Measurements from ENCODE around the gene METTL8. TPM values are rescaled to one million over a fixed set of nuclear protein-coding genes. Genes with fewer than 3 reads are reported as not detected.

METTL8 gene
- polyA plus RNA-seq, 2 of the 4 experiments (the other 2 are of a cell fraction) = 21.8 to 58.3 TPM

- FAIRE-seq (no peak), ATAC-seq (no peak), DNase-seq (ENCODE audit: low read depth in 1 of 2, low spot score in 1 of 2) (no peak)
- ChIA-PET POLR2A (no interaction called here), CTCF (interaction anchor here (1.3 kb wide), 1 partner anchor 8 kb away, joined by 3 read pairs; no protein-coding TSS in a partner anchor)
- Histone ChIP-seq H3K4me3 (no peak overlapping the region), H3K4me1 (peaks cover 7% of the 10 kb centered on the region; the same call in 1 of the 3 replicates), H3K27ac (no peak overlapping the region), H3K9me3 (peaks cover 14% of the 10 kb centered on the region), H3K4me2 (no peak overlapping the region)
- TF ChIP-seq JUN (IDR thresholded peaks at IDR 0.05) = no peak
- TF ChIP-seq CEBPB (IDR thresholded peaks at IDR 0.05) = no peak
- no peak for TF ChIP-seq ESRRA (IDR thresholded peaks at IDR 0.05; ENCODE audit: borderline replicate concordance, low read length)
- TF ChIP-seq BCL3 (IDR thresholded peaks at IDR 0.05) = no peak
- TF ChIP-seq ATOH8 (CRISPR knock-in tag; IDR thresholded peaks at IDR 0.05; ENCODE audit: low read depth) = no peak
- TF ChIP-seq SREBF2 (IDR thresholded peaks at IDR 0.05) = no peak
- no peak for TF ChIP-seq ZSCAN20 (CRISPR knock-in tag; IDR thresholded peaks at IDR 0.05)
- TF ChIP-seq GATA3 (IDR thresholded peaks at IDR 0.05; ENCODE audit: borderline replicate concordance) = no peak
- TF ChIP-seq MAZ (IDR thresholded peaks at IDR 0.05; ENCODE audit: borderline replicate concordance, low read depth, low read length) = no peak
- TF ChIP-seq CTCF (IDR thresholded peaks at IDR 0.05) = no peak
- no peak for TF ChIP-seq PHF8 (IDR thresholded peaks at IDR 0.05; ENCODE audit: borderline replicate concordance, low read depth)
- no peak for TF ChIP-seq USF2 (IDR thresholded peaks at IDR 0.05)
- TF ChIP-seq EHF (CRISPR knock-in tag; IDR thresholded peaks at IDR 0.05) = no peak
- TF ChIP-seq HOXB5 (CRISPR knock-in tag; IDR thresholded peaks at IDR 0.05) = no peak
- no peak for TF ChIP-seq KDM5A (IDR thresholded peaks at IDR 0.05)
- no peak for TF ChIP-seq RAD21 (conservative IDR thresholded peaks at IDR 0.05 in 1 of 2, IDR thresholded peaks at IDR 0.05 in 1 of 2)
- TF ChIP-seq CHD4 (IDR thresholded peaks at IDR 0.05; ENCODE audit: borderline replicate concordance) = no peak
- no peak for TF ChIP-seq HDAC2 (IDR thresholded peaks at IDR 0.05)
- no peak for TF ChIP-seq ZNF302 (CRISPR knock-in tag; IDR thresholded peaks at IDR 0.05)
- no peak for TF ChIP-seq TP53 (CRISPR knock-in tag; IDR thresholded peaks at IDR 0.05)
- 100% methylated on average over 1 of the region's 1 CpG for WGBS (ENCODE audit: missing lambda C conversion rate)
Observed at GRCh38 chr2:171401947-171402346, 31.8 kb downstream of the METTL8 start.

GRCh38 chr2:171400395-171400794, 33.4 kb downstream of the METTL8 start:
- 92% methylated on average over 3 of the region's 3 CpGs for WGBS (ENCODE audit: missing lambda C conversion rate)
- H3K4me2 ChIP-seq = no peak overlapping the region
- no peak for ATAC-seq
- H3K9me3 ChIP-seq = peaks cover 14% of the 10 kb centered on the region
- no peak for FAIRE-seq
- POLR2A ChIA-PET = no interaction called here
- peaks cover 7% of the 10 kb centered on the region; the same call in 1 of the 3 replicates for H3K4me1 ChIP-seq
- TF ChIP-seq HOXB5 (CRISPR knock-in tag; IDR thresholded peaks at IDR 0.05) = no peak
- no peak overlapping the region for H3K4me3 ChIP-seq
- no peak overlapping the region for H3K27ac ChIP-seq
- CTCF ChIA-PET = interaction anchor here (0.5 to 1.4 kb wide), 5 partner anchors 9 to 421 kb away, joined by 3 read pairs; no protein-coding TSS in a partner anchor
- DNase-seq (ENCODE audit: low read depth in 1 of 2, low spot score in 1 of 2) = no peak

- DNase-seq (ENCODE audit: low read depth in 1 of 2, low spot score in 1 of 2) (no peak), FAIRE-seq (no peak), ATAC-seq (no peak)
- H3K4me2 ChIP-seq = no peak overlapping the region
- ChIA-PET POLR2A (no interaction called here), CTCF (interaction anchor here (1.4 kb wide), 1 partner anchor 17 kb away, joined by 3 read pairs; no protein-coding TSS in a partner anchor)
- H3K4me3 ChIP-seq = no peak overlapping the region
- no peak for TF ChIP-seq JUNB (IDR thresholded peaks at IDR 0.05)
- TF ChIP-seq KDM5A (IDR thresholded peaks at IDR 0.05) = no peak
- no peak for TF ChIP-seq BHLHE40 (IDR thresholded peaks at IDR 0.05; ENCODE audit: low read depth, low read length)
- TF ChIP-seq GATA3 (IDR thresholded peaks at IDR 0.05; ENCODE audit: borderline replicate concordance) = no peak
- TF ChIP-seq USF2 (IDR thresholded peaks at IDR 0.05) = no peak
- TF ChIP-seq HOXB13 (CRISPR knock-in tag; IDR thresholded peaks at IDR 0.05; ENCODE audit: low read depth) = no peak
- H3K27ac ChIP-seq = no peak overlapping the region
- H3K9me3 ChIP-seq = peaks cover 14% of the 10 kb centered on the region
- H3K4me1 ChIP-seq = peaks cover 3% of the 10 kb centered on the region; the same call in 1 of the 3 replicates
Observed at GRCh38 chr2:171399292-171399691, 34.5 kb downstream of the METTL8 start.

All from A549 (cell line).